ENCODE measurements around the gene MDM2. TPM values are rescaled to one million over a fixed set of nuclear protein-coding genes. Genes with fewer than 3 reads are reported as not detected.
A peak's percentile ranks its signal among the peaks of the same experiment; 100 is the strongest.
"Not testable (repeated sequence)": the region's sequence is repeated elsewhere in the genome, so short reads cannot be mapped to it uniquely, and the experiment has no call there.

The MDM2 gene
- total RNA-seq, 1 donor from 2014 or later = 153 TPM

DNA sequence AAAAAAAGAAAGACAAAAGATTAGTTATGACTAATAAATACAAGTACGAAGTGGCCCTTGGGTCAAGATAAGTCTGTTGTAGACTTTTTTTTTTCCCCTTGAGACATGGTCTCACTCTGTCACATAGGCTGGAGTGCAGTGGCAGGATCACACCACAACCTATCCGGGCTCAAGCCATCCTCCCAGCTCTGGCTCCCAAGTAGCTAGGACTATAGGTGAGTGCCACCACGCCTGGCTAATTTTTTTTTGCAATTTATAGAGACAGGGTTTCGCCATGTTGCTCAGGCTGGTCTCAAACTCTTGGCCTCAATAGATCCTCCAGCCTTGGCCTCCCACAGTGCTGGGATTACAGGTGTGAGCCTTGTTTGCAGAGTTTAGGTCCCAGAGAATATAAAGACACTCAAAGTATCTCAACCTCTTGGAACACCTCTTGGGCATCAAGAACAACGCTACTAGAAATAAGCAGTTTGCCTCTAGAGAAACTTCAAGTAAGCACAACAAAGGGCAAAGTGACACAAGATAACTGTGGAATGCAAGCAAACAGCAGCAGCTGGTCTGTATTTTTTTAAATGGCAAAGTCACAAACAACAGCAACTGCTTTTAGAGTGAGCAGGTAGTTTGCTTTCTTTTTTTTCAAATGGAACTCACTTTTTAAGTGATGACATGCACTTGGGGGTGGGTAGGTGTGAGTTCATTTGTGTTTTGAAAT lies 3.9 kb upstream of the MDM2 start:
- Mint-ChIP-seq H3K36me3 (ENCODE audit: insufficient read depth) (no peaks in the 10 kb centered on the region), H3K4me1 (ENCODE audit: low read depth) (peaks cover 41% of the 10 kb centered on the region), H3K27ac (peak overlapping the region; percentile 91), H3K4me3 (ENCODE audit: low read depth) (no peak overlapping the region), H3K27me3 (no peaks in the 10 kb centered on the region), H3K9me3 (ENCODE audit: low read depth) (no peaks in the 10 kb centered on the region)
- no peak for DNase-seq (ENCODE audit: low spot score, unreplicated experiment)
- TF ChIP-seq, protein P1, sequence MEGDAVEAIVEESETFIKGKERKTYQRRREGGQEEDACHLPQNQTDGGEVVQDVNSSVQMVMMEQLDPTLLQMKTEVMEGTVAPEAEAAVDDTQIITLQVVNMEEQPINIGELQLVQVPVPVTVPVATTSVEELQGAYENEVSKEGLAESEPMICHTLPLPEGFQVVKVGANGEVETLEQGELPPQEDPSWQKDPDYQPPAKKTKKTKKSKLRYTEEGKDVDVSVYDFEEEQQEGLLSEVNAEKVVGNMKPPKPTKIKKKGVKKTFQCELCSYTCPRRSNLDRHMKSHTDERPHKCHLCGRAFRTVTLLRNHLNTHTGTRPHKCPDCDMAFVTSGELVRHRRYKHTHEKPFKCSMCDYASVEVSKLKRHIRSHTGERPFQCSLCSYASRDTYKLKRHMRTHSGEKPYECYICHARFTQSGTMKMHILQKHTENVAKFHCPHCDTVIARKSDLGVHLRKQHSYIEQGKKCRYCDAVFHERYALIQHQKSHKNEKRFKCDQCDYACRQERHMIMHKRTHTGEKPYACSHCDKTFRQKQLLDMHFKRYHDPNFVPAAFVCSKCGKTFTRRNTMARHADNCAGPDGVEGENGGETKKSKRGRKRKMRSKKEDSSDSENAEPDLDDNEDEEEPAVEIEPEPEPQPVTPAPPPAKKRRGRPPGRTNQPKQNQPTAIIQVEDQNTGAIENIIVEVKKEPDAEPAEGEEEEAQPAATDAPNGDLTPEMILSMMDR (IDR thresholded peaks at IDR 0.05; ENCODE audit: unreplicated experiment) = no peak

DNA sequence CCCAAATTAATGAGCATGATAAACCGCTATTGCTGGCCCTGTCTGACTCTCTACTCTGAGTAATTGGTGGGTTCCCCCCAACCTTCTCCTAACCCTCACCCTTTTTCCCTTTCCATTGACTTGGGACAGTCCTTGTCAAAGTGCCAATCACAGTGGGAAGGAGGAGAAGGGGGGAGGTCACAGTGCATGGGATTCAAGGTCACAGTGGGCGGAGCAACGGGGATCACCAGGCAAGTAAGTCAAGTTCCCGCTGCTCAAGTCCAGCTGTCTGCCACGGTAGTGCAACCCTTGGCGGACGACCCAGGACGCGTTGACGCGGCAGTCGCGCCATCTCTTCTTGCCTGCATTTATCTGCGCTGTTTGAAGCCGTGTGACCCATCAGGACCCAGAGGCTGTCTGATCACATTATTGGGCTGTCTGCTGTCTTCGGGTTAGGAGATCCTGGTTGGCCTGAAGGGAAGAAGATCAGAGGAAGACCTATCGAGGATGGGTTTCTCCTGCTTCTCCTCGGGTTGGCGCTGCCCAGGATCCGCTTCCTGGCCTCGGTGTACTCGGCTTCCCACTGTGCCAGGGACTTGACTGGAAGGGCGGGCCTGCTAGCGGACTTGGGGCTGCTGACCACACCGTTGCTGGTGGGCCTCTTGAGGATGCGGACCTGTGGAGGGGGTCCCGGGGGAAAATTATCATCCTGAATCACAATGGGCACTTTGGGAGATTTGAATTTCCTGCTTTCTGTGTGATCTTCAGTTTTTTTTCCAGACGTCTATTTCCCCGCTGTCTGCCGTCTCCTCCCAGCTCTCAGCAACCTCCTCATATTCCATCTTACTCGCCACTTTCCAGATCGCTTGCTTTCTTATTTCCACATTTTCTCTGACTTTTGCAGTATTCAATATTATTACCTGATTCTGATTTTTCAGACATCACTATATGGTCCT lies 3.1 kb upstream of the MDM2 start:
- H3K27me3 Mint-ChIP-seq = no peaks in the 10 kb centered on the region
- H3K4me3 Mint-ChIP-seq (ENCODE audit: low read depth) = peak overlapping the region; percentile 12
- peaks cover 4% of the 10 kb centered on the region for H3K36me3 Mint-ChIP-seq (ENCODE audit: insufficient read depth)
- H3K4me1 Mint-ChIP-seq (ENCODE audit: low read depth) = peaks cover 41% of the 10 kb centered on the region
- DNase-seq (ENCODE audit: low spot score, unreplicated experiment) = no peak
- H3K27ac Mint-ChIP-seq = peak overlapping the region; percentile 91
- TF ChIP-seq, protein P1 (IDR thresholded peaks at IDR 0.05; ENCODE audit: unreplicated experiment) = no peak
- no peaks in the 10 kb centered on the region for H3K9me3 Mint-ChIP-seq (ENCODE audit: low read depth)

DNA sequence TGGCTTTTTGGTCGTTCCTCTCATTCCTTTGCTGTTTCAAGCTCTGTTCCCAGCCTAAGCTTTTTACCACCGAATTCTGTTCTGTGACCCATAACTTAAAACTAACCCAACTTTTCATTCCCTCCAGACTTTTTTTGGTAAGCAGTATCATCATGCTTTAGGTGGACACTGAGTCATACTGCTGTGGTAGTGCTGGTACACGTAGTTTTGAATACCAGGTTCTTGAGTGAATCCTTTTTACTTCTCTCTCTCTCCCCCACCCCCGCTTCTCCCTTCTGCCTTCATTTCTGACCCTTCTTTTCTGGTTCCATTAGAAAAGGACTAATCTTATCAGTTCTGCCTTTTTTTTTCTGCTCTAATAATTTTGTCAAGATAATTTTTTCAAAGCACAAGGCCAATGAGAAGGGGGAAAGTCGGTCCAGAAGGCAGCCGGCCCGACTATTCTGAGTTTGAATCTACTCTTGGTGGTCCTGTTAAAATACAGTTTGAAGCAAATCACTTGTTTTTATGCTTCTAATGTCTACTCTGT lies 2.3 kb upstream of the MDM2 start:
- H3K27me3 Mint-ChIP-seq = no peaks in the 10 kb centered on the region
- H3K4me1 Mint-ChIP-seq (ENCODE audit: low read depth) = peaks cover 34% of the 10 kb centered on the region
- TF ChIP-seq, protein P1 (IDR thresholded peaks at IDR 0.05; ENCODE audit: unreplicated experiment) = no peak
- H3K9me3 Mint-ChIP-seq (ENCODE audit: low read depth) = no peaks in the 10 kb centered on the region
- no peak for DNase-seq (ENCODE audit: low spot score, unreplicated experiment)
- H3K36me3 Mint-ChIP-seq (ENCODE audit: insufficient read depth) = peaks cover 4% of the 10 kb centered on the region
- peak overlapping the region; percentile 4 for H3K27ac Mint-ChIP-seq
- H3K4me3 Mint-ChIP-seq (ENCODE audit: low read depth) = no peak overlapping the region

DNA sequence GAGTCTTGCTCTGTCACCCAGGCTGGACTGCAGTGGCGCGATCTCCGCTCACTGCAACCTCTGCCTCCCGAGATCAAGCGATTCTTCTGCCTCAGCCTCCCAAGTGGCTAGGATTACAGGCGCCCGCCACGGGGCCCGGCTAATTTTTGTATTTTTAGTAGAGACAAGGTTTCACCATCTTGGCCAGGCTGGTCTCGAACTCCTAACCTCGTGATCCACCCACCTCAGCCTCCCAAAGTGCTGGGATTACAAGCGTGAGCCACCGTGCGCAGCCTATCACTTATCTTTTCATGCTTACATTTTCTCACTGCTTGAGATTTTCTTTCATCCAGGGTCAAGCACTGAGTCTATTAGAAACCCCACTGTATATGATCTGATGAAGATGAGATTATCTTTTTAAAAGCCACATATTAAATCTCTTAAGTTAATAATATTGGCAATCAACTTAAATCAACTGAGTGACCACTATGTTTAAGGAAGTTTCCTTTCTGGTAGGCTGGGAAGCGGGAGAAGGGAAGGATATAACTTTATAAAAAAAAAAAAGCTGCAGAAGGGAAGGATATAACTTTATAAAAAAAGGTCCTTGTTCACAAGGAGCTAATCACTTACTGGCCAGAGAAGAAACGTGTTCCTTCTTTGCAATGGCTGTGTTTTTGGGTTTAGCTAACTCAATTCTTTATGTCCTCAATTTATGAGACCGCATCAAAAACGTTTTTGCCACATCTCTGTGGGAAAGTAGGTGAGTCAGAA lies 1.3 kb upstream of the MDM2 start:
- Mint-ChIP-seq H3K4me1 (ENCODE audit: low read depth) (peaks cover 32% of the 10 kb centered on the region), H3K9me3 (ENCODE audit: low read depth) (no peaks in the 10 kb centered on the region), H3K36me3 (ENCODE audit: insufficient read depth) (peaks cover 7% of the 10 kb centered on the region), H3K27me3 (no peaks in the 10 kb centered on the region), H3K27ac (peak overlapping the region; percentile 56), H3K4me3 (ENCODE audit: low read depth) (peak overlapping the region; percentile 96)
- TF ChIP-seq, protein P1 (IDR thresholded peaks at IDR 0.05; ENCODE audit: unreplicated experiment) = no peak
- no peak for DNase-seq (ENCODE audit: low spot score, unreplicated experiment)

DNA sequence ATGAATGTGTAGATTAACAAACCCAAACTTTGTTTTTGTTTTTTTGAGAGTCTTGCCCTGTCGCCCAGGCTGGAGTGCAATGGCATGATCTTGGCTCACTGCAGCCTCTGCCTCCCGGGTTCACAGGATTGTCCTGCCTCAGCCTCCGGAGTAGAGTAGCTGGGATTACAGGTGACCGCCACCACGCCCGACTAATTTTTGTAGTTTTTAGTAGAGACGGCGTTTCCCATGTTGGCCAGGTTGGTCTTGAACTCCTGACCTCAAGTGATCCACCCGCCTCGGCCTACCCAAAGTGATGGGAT lies 752 bp upstream of the MDM2 start:
- Mint-ChIP-seq H3K4me3 (ENCODE audit: low read depth) (peak overlapping the region; percentile 96), H3K4me1 (ENCODE audit: low read depth) (peaks cover 31% of the 10 kb centered on the region), H3K27ac (peak overlapping the region; percentile 100)
- H3K27me3 Mint-ChIP-seq; H3K36me3 Mint-ChIP-seq (ENCODE audit: insufficient read depth); H3K9me3 Mint-ChIP-seq (ENCODE audit: low read depth); DNase-seq (ENCODE audit: low spot score, unreplicated experiment): not testable (repeated sequence)
